ENCODE results near the gene KLHL29.

KLHL29 gene

GRCh38 chr2:23522726-23523372 lies 137.9 kb downstream of the KLHL29 start:
- H3K4me3 ChIP-seq (ENCODE audit: low read length in 2 of 2), result no peak overlapping the region

DNA sequence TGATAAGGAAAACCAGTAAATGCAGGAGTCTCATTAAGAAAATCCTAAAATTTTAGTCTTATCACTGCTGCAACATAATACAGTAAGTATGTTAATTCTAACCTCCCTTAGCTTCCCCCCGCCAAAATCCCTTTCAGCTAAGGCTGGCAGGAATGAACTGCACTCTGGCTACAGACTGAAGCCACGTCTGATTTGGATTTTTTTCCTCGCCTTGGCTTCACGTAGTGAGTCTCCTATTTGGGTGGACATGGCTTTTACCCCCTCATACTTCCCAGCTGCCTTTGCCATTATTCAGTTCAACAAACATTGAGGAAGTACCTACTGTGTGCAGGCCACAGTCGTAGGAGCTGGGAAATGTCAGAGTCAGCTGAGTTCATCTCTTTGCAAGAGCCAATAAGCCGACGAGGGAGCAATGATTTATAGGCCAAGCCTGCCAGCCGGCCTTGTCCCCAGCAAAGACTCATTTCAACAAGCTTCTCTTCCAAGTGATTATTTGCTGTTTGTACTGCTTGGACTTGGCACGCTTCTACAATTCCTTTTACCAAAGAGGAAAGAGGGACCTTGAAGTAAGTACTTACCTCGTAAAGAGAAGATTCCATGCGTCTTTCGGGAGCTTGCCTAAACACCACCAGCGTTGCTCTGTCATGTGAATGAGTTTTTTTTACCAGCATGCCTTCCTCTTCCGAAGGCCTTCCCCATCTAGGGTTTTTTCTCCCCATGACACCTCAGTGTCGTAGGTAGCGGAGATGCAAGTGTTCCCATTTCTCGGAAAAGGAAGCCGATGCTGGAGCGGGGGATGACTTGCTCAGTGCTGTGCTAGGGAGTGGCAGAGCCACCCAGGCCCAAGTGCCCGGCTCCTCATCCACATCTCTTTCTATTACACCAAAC lies 138.6 kb downstream of the KLHL29 start:
- Histone ChIP-seq H3K14ac (ENCODE audit: low read length) (no peak overlapping the region), H3K27ac (replicated peaks; ENCODE audit: low read length) (no peak overlapping the region), H2BK120ac (ENCODE audit: low read depth, low read length) (no peak overlapping the region), H3K4me2 (ENCODE audit: insufficient read depth, low read length, poor library complexity, severe bottlenecking) (no peak overlapping the region), H3K36me3 (replicated peaks in 1 of 2; ENCODE audit: control insufficient read depth in 2 of 2, insufficient read depth in 2 of 2, low read length in 2 of 2) (no peaks in the 10 kb centered on the region), H2BK12ac (ENCODE audit: low read length) (no peak overlapping the region), H3K4ac (ENCODE audit: low read length) (no peak overlapping the region), H3K9me3 (replicated peaks in 1 of 2; ENCODE audit: control insufficient read depth in 2 of 2, insufficient read depth in 1 of 2, low read depth in 1 of 2, low read length in 2 of 2) (no peaks in the 10 kb centered on the region), H2BK15ac (ENCODE audit: low read length) (no peak overlapping the region), H2BK5ac (ENCODE audit: low read length) (no peak overlapping the region), H2AFZ (ENCODE audit: low read length) (no peak overlapping the region), H4K8ac (ENCODE audit: low read depth, low read length) (no peak overlapping the region), H3K4me1 (ENCODE audit: control insufficient read depth in 2 of 2, insufficient read depth in 1 of 2, low read depth in 1 of 2, low read length in 2 of 2) (peaks cover 7 to 26% of the 10 kb centered on the region in 2 donors), H3K18ac (ENCODE audit: low read length) (no peak overlapping the region), H3K79me1 (ENCODE audit: low read depth, low read length) (no peaks in the 10 kb centered on the region), H3K4me3 (ENCODE audit: low read length in 2 of 2) (no peak overlapping the region), H3K27me3 (ENCODE audit: control insufficient read depth in 3 of 3, insufficient read depth in 3 of 3, low read depth in 1 of 3, low read length in 3 of 3) (no peaks in the 10 kb centered on the region), H3K23ac (ENCODE audit: low read depth, low read length, poor library complexity) (peak overlapping the region; percentile 80), H4K91ac (ENCODE audit: low read depth, low read length, poor library complexity) (no peak overlapping the region), H2AK5ac (ENCODE audit: low read depth, low read length) (no peak overlapping the region), H3K9ac (ENCODE audit: low read depth, low read length, poor library complexity) (no peak overlapping the region)
- no peak for DNase-seq (ENCODE audit: low spot score)
- no CpG with 5 or more reads among the region's 20 CpGs for WGBS, 2 donors (ENCODE audit: extremely low coverage in 2 of 2, insufficient read length in 2 of 2, insufficient replicate concordance in 1 of 2)

More at GRCh38 chr2:23522726-23523372, 137.9 kb downstream of the KLHL29 start:
- Histone ChIP-seq H3K18ac (ENCODE audit: low read length) (no peak overlapping the region), H2AK5ac (ENCODE audit: low read depth, low read length) (no peak overlapping the region), H2BK12ac (ENCODE audit: low read length) (no peak overlapping the region), H3K36me3 (replicated peaks in 1 of 2; ENCODE audit: control insufficient read depth in 2 of 2, insufficient read depth in 2 of 2, low read length in 2 of 2) (no peaks in the 10 kb centered on the region), H3K4ac (ENCODE audit: low read length) (no peak overlapping the region), H4K8ac (ENCODE audit: low read depth, low read length) (no peak overlapping the region), H2BK120ac (ENCODE audit: low read depth, low read length) (no peak overlapping the region), H3K23ac (ENCODE audit: low read depth, low read length, poor library complexity) (no peak overlapping the region), H4K91ac (ENCODE audit: low read depth, low read length, poor library complexity) (no peak overlapping the region), H3K27ac (replicated peaks; ENCODE audit: low read length) (no peak overlapping the region), H3K4me2 (ENCODE audit: insufficient read depth, low read length, poor library complexity, severe bottlenecking) (no peak overlapping the region), H3K4me1 (ENCODE audit: control insufficient read depth in 2 of 2, insufficient read depth in 1 of 2, low read depth in 1 of 2, low read length in 2 of 2) (peaks cover 7 to 26% of the 10 kb centered on the region in 2 donors), H3K9me3 (replicated peaks in 1 of 2; ENCODE audit: control insufficient read depth in 2 of 2, insufficient read depth in 1 of 2, low read depth in 1 of 2, low read length in 2 of 2) (no peaks in the 10 kb centered on the region), H2BK15ac (ENCODE audit: low read length) (no peak overlapping the region), H3K9ac (ENCODE audit: low read depth, low read length, poor library complexity) (no peak overlapping the region), H3K79me1 (ENCODE audit: low read depth, low read length) (no peaks in the 10 kb centered on the region), H3K27me3 (ENCODE audit: control insufficient read depth in 3 of 3, insufficient read depth in 3 of 3, low read depth in 1 of 3, low read length in 3 of 3) (no peaks in the 10 kb centered on the region), H2BK5ac (ENCODE audit: low read length) (no peak overlapping the region), H2AFZ (ENCODE audit: low read length) (no peak overlapping the region), H3K14ac (ENCODE audit: low read length) (no peak overlapping the region)
- WGBS, 2 donors (ENCODE audit: extremely low coverage in 2 of 2, insufficient read length in 2 of 2, insufficient replicate concordance in 1 of 2), result no CpG with 5 or more reads among the region's 15 CpGs
- DNase-seq (ENCODE audit: low spot score), result no peak

GRCh38 chr2:23524261-23524706 lies 139.3 kb downstream of the KLHL29 start:
- WGBS, 2 donors (ENCODE audit: extremely low coverage in 2 of 2, insufficient read length in 2 of 2, insufficient replicate concordance in 1 of 2), result no CpG with 5 or more reads among the region's 19 CpGs
- Histone ChIP-seq H3K36me3 (replicated peaks in 1 of 2; ENCODE audit: control insufficient read depth in 2 of 2, insufficient read depth in 2 of 2, low read length in 2 of 2) (no peaks in the 10 kb centered on the region), H3K4me3 (ENCODE audit: low read length in 2 of 2) (no peak overlapping the region), H2AFZ (ENCODE audit: low read length) (no peak overlapping the region), H3K18ac (ENCODE audit: low read length) (peak overlapping the region; percentile 74), H2BK15ac (ENCODE audit: low read length) (peak overlapping the region; percentile 81), H3K9me3 (replicated peaks in 1 of 2; ENCODE audit: control insufficient read depth in 2 of 2, insufficient read depth in 1 of 2, low read depth in 1 of 2, low read length in 2 of 2) (no peaks in the 10 kb centered on the region), H4K8ac (ENCODE audit: low read depth, low read length) (no peak overlapping the region), H2AK5ac (ENCODE audit: low read depth, low read length) (peak overlapping the region; percentile 81), H3K4me1 (ENCODE audit: control insufficient read depth in 2 of 2, insufficient read depth in 1 of 2, low read depth in 1 of 2, low read length in 2 of 2) (peaks cover 7 to 26% of the 10 kb centered on the region in 2 donors), H2BK12ac (ENCODE audit: low read length) (no peak overlapping the region), H2BK120ac (ENCODE audit: low read depth, low read length) (no peak overlapping the region), H3K14ac (ENCODE audit: low read length) (no peak overlapping the region), H3K79me1 (ENCODE audit: low read depth, low read length) (no peaks in the 10 kb centered on the region), H3K4ac (ENCODE audit: low read length) (no peak overlapping the region), H3K27ac (replicated peaks; ENCODE audit: low read length) (no peak overlapping the region), H3K23ac (ENCODE audit: low read depth, low read length, poor library complexity) (peak overlapping the region; percentile 80), H4K91ac (ENCODE audit: low read depth, low read length, poor library complexity) (no peak overlapping the region), H3K27me3 (ENCODE audit: control insufficient read depth in 3 of 3, insufficient read depth in 3 of 3, low read depth in 1 of 3, low read length in 3 of 3) (no peaks in the 10 kb centered on the region), H3K9ac (ENCODE audit: low read depth, low read length, poor library complexity) (no peak overlapping the region), H3K4me2 (ENCODE audit: insufficient read depth, low read length, poor library complexity, severe bottlenecking) (no peak overlapping the region), H2BK5ac (ENCODE audit: low read length) (peak overlapping the region; percentile 15)
- DNase-seq (ENCODE audit: low spot score), result no peak

DNA sequence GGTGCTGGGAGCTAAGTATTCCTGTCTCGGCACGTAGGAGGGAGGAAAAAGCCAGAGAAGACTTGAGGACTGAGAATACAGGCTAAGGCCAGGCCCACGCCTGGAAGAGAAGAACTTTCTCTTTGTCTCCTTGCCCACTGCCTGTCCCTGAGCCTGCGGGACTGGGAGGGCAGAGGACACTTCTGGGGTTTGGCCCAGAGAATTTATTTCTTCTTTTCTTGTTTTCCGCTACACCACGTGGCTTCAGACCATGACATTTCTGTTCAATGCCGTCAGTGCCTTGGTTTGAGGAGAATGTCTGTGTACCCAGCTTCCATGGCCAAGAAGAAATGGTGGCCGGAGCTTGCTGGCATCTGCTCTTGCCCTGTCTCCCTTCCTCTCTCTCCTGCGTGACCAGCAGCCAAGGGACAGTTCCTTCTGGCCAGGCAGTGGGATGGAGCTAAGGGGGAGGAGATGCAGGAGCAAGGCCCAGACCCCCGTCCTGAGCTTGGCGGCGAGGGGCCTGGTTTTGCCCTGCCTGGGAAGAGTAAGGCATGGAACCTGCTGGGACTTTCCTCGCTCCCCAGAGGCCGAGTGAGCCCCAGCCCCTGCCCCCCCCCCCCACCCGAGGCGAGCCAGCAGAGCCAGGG lies 140.3 kb downstream of the KLHL29 start:
- H2BK15ac ChIP-seq (ENCODE audit: low read length), result peak overlapping the region; percentile 61
- H2AFZ ChIP-seq (ENCODE audit: low read length), result no peak overlapping the region
- no peak overlapping the region for H3K23ac ChIP-seq (ENCODE audit: low read depth, low read length, poor library complexity)
- no peak overlapping the region for H3K18ac ChIP-seq (ENCODE audit: low read length)
- no peaks in the 10 kb centered on the region for H3K79me1 ChIP-seq (ENCODE audit: low read depth, low read length)
- H3K4me1 ChIP-seq (ENCODE audit: control insufficient read depth in 2 of 2, insufficient read depth in 1 of 2, low read depth in 1 of 2, low read length in 2 of 2), result peaks cover 12 to 21% of the 10 kb centered on the region in 2 donors
- H3K4me3 ChIP-seq (ENCODE audit: low read length in 2 of 2), result no peak overlapping the region
- H3K4ac ChIP-seq (ENCODE audit: low read length), result no peak overlapping the region
- H2BK5ac ChIP-seq (ENCODE audit: low read length), result no peak overlapping the region
- H3K9me3 ChIP-seq (replicated peaks in 1 of 2; ENCODE audit: control insufficient read depth in 2 of 2, insufficient read depth in 1 of 2, low read depth in 1 of 2, low read length in 2 of 2), result no peaks in the 10 kb centered on the region
- H2AK5ac ChIP-seq (ENCODE audit: low read depth, low read length), result no peak overlapping the region
- no peaks in the 10 kb centered on the region for H3K27me3 ChIP-seq (ENCODE audit: control insufficient read depth in 3 of 3, insufficient read depth in 3 of 3, low read depth in 1 of 3, low read length in 3 of 3)
- no peak overlapping the region for H2BK12ac ChIP-seq (ENCODE audit: low read length)
- WGBS, 2 donors (ENCODE audit: extremely low coverage in 2 of 2, insufficient read length in 2 of 2, insufficient replicate concordance in 1 of 2), result no CpG with 5 or more reads among the region's 16 CpGs
- no peak overlapping the region for H2BK120ac ChIP-seq (ENCODE audit: low read depth, low read length)
- H3K14ac ChIP-seq (ENCODE audit: low read length), result no peak overlapping the region
- H3K36me3 ChIP-seq (replicated peaks in 1 of 2; ENCODE audit: control insufficient read depth in 2 of 2, insufficient read depth in 2 of 2, low read length in 2 of 2), result no peaks in the 10 kb centered on the region
- no peak overlapping the region for H3K4me2 ChIP-seq (ENCODE audit: insufficient read depth, low read length, poor library complexity, severe bottlenecking)
- no peak overlapping the region for H3K27ac ChIP-seq (replicated peaks; ENCODE audit: low read length)
- no peak overlapping the region for H4K91ac ChIP-seq (ENCODE audit: low read depth, low read length, poor library complexity)
- H3K9ac ChIP-seq (ENCODE audit: low read depth, low read length, poor library complexity), result no peak overlapping the region
- no peak overlapping the region for H4K8ac ChIP-seq (ENCODE audit: low read depth, low read length)
- DNase-seq (ENCODE audit: low spot score), result no peak
